GM18507 (cell line): ENCODE measurements around the gene SHISA6.

Experiments
- DNase-seq: peaks from one replicate; pipeline ENCODE4 v3.0.0; 2011; ENCODE audit warnings: low read depth; ENCODE audit not compliant: insufficient read length; ENCODE audit errors: extremely low spot score
- FAIRE-seq: peaks from 2 replicates; lab custom pipeline; 2011; peaks lifted over from hg19 to GRCh38; lab: Jason Lieb, UNC

The SHISA6 gene

DNA sequence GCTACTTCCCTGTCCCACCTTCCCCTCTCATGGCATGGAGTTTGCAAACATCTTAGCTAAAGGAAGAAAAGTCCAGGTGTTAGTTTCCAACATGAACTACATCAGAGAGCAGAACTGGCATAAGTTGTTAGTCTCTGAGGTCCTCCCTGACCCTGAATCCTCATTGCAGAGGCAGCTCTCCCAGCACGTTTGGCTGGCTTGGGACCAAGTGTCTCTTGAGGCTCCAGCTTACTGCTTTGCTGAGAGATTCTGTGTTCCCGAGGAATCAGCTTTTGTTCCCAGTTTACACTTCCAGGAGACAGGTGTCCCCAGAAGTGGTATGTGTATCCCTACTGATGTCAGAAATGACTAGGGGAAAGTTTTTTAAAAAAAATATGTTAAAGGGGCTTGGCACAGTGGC lies 371.9 kb downstream of the SHISA6 start:
- FAIRE-seq, result no peak
- no peak for DNase-seq
